Measurements from ENCODE around the gene MROH2A.

Gene MROH2A

DNA sequence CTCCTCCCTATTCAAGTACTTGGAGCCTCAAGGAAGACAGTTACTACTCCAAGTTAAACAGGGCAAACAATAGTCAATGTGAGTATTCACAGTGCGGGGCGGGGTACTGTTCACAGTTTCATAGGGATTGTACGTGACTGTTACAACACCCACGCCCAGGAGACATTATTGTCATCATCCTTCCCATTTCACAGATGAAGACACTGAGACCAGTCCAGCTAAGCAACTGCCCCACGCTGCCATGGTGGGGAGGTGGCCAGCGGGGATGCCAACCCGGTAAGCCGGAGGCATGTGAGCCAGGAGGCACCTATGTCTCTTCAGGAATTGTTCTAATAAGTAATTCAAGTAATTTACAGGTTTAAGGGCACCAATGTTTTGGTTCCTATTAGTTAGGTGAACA is 75.2 kb downstream of the MROH2A start:
- no peaks in the 10 kb centered on the region for H3K9me3 ChIP-seq (ENCODE audit: control insufficient read depth, low read length)
- no peak overlapping the region for H3K27ac ChIP-seq (ENCODE audit: insufficient read depth, low read length, poor library complexity, severe bottlenecking)
- H3K27me3 ChIP-seq (replicated peaks; ENCODE audit: control insufficient read depth, insufficient read depth, low read length, poor library complexity, severe bottlenecking): no peaks in the 10 kb centered on the region
- H3K4me3 ChIP-seq (ENCODE audit: insufficient read depth, low read depth, low read length, poor library complexity, severe bottlenecking): peak overlapping the region; percentile 69
- H3K36me3 ChIP-seq (ENCODE audit: control insufficient read depth, insufficient read depth, low read length): no peaks in the 10 kb centered on the region
- no peak for DNase-seq
- peaks cover 5% of the 10 kb centered on the region for H3K4me1 ChIP-seq (ENCODE audit: control insufficient read depth, insufficient read depth, low read length, poor library complexity, severe bottlenecking)

DNA sequence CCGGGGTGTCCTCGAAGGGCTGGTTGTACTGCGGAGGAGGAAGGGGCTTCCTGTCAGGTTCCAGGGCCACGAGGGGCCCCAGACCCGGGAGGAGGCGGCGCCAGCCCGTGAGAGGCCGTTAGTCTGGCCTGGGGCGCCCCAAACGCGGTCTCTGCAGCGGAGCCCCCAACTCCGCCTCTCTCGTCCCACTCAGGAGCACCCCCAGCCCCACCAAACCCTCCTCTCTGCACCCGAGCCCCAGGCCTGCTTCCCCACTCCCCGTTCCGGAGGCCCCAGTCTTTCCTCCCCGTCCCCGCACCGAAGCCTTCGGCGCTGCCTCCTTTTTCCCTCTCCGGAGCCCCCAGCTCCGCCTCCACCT is 75.7 kb downstream of the MROH2A start:
- Histone ChIP-seq H3K27me3 (replicated peaks; ENCODE audit: control insufficient read depth, insufficient read depth, low read length, poor library complexity, severe bottlenecking) (no peaks in the 10 kb centered on the region), H3K4me1 (ENCODE audit: control insufficient read depth, insufficient read depth, low read length, poor library complexity, severe bottlenecking) (peaks cover 5% of the 10 kb centered on the region), H3K27ac (ENCODE audit: insufficient read depth, low read length, poor library complexity, severe bottlenecking) (no peak overlapping the region), H3K9me3 (ENCODE audit: control insufficient read depth, low read length) (no peaks in the 10 kb centered on the region), H3K4me3 (ENCODE audit: insufficient read depth, low read depth, low read length, poor library complexity, severe bottlenecking) (peak overlapping the region; percentile 69), H3K36me3 (ENCODE audit: control insufficient read depth, insufficient read depth, low read length) (no peaks in the 10 kb centered on the region)
- DNase-seq: no peak

DNA sequence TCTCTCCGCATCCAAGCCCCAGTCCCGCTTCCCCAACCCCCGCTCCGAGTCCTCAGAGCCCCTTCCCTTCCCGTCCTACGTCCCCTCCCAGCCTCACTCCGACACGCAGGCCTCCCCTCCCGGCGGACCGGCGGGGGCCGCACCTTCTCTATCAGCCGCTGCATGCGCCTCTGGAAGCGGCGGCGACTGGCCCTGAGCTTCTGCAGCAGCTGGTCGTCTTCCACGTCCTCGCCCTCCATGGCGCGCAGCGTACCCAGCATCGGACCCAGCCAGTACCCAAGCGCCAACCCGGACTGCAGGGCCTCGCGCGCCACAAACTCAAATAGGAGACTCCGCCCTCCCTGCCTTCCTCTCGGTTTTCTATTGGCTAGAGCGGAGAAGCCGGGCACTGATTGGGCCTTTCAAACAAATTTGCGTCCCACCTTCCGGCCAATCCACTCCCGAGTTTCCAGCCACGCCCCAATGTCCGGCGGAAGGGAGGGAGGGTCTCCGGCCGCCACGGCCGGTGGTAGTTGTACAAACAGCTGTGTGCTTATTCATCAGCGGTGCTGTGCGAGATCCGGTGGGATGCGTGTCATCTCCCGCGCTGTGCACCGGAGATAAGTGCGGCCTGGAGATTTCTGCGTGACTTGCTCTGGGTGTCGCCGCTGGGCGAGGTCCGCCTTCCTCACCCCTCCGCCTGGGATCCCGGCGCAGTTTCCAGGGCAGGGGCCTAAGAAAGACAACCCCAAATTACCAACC is 76.3 kb downstream of the MROH2A start, which contains the start of gene HJURP:
Gene HJURP, minus strand, starts transcription at position 295 of the 741 bp plus-strand sequence. Its CDS starts 35 bp downstream, at position 260.
- no peaks in the 10 kb centered on the region for H3K9me3 ChIP-seq (ENCODE audit: control insufficient read depth, low read length)
- peak within 1 kb of the TSS; percentile 69 for H3K4me3 ChIP-seq (ENCODE audit: insufficient read depth, low read depth, low read length, poor library complexity, severe bottlenecking)
- H3K27ac ChIP-seq (ENCODE audit: insufficient read depth, low read length, poor library complexity, severe bottlenecking): no peak within 1 kb of the TSS
- peaks cover 5% of the 10 kb centered on the region for H3K4me1 ChIP-seq (ENCODE audit: control insufficient read depth, insufficient read depth, low read length, poor library complexity, severe bottlenecking)
- H3K36me3 ChIP-seq (ENCODE audit: control insufficient read depth, insufficient read depth, low read length): no peaks in the 10 kb centered on the region
- peak; percentile 79 to 86 (median 83) for DNase-seq
- H3K27me3 ChIP-seq (replicated peaks; ENCODE audit: control insufficient read depth, insufficient read depth, low read length, poor library complexity, severe bottlenecking): no peaks in the 10 kb centered on the region

DNA sequence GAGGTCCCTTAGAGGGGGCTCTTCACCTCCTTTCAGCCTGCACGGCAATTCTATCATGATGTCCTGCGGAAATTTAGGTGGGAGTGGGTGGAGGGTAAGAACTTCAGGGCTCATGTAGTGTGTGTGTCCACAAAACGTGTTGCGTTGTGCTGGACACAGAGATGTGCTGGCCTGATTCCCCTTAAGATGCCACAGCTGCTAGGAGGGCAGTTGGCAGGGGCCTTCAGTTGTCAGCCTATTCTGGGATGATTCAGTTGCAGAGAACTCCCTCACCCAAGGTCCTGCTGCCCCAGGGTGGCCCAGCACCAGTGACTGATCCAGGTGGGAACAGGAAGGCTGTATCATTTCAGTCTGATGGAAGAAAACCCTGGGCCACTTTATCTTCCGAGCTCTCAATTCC is 77.2 kb downstream of the MROH2A start:
- DNase-seq: no peak
- no peaks in the 10 kb centered on the region for H3K27me3 ChIP-seq (replicated peaks; ENCODE audit: control insufficient read depth, insufficient read depth, low read length, poor library complexity, severe bottlenecking)
- H3K27ac ChIP-seq (ENCODE audit: insufficient read depth, low read length, poor library complexity, severe bottlenecking): no peak overlapping the region
- no peak overlapping the region for H3K4me3 ChIP-seq (ENCODE audit: insufficient read depth, low read depth, low read length, poor library complexity, severe bottlenecking)
- no peaks in the 10 kb centered on the region for H3K9me3 ChIP-seq (ENCODE audit: control insufficient read depth, low read length)
- no peaks in the 10 kb centered on the region for H3K36me3 ChIP-seq (ENCODE audit: control insufficient read depth, insufficient read depth, low read length)
- H3K4me1 ChIP-seq (ENCODE audit: control insufficient read depth, insufficient read depth, low read length, poor library complexity, severe bottlenecking): peaks cover 5% of the 10 kb centered on the region

DNA sequence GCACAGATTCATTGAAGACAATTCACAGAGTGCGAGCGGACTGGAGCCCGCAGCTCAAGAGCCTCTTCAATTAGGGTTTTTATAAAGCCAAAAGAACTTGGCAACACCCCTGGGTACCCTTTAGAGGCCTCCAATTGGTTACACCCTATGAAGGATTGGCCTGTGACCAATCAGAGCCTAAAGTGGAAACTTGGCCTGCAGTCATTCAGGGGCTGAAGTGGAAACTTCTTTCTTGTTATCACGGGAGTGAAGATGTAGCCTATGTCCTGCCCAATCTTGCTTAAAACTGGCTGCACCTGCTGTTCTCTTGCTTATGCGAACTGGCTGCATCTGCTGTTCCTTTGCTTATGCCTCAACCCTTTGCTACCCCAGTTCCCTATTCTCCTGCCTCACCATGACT is 78.1 kb downstream of the MROH2A start:
- Histone ChIP-seq H3K27me3 (replicated peaks; ENCODE audit: control insufficient read depth, insufficient read depth, low read length, poor library complexity, severe bottlenecking) (no peaks in the 10 kb centered on the region), H3K27ac (ENCODE audit: insufficient read depth, low read length, poor library complexity, severe bottlenecking) (no peak overlapping the region), H3K4me3 (ENCODE audit: insufficient read depth, low read depth, low read length, poor library complexity, severe bottlenecking) (no peak overlapping the region), H3K9me3 (ENCODE audit: control insufficient read depth, low read length) (no peaks in the 10 kb centered on the region), H3K4me1 (ENCODE audit: control insufficient read depth, insufficient read depth, low read length, poor library complexity, severe bottlenecking) (peaks cover 5% of the 10 kb centered on the region), H3K36me3 (ENCODE audit: control insufficient read depth, insufficient read depth, low read length) (no peaks in the 10 kb centered on the region)
- no peak for DNase-seq

DNA sequence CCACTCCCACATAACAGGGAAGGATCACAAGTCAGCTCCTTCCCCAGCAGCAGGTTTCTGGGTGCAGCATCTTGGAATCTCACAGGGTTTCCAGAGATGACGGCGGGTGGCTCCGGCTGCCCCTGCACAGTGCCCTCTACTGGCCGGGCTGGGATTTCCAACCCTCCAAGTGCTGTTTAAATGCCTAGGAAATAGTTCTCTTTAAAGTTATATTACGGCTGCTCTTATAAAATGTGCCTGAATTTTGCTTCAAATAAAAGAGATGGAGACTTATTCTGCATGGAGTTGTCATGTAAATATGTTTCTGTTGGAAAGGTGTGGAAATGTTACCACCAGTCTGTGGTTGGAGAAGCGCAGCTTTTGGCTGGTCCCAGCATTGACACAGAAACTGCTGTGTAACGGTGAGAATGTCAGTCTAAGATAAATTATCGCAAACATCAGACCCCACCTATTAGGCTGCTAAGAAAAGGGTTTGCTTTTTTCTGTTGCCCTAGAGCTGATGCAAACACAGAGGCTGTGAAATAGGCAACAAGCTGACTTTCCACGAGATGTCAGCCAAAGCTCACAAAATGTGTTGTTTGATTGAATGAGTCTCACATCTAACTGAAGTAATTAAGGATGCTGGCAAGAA is 79.5 kb downstream of the MROH2A start:
- peaks cover 5% of the 10 kb centered on the region for H3K4me1 ChIP-seq (ENCODE audit: control insufficient read depth, insufficient read depth, low read length, poor library complexity, severe bottlenecking)
- no peaks in the 10 kb centered on the region for H3K9me3 ChIP-seq (ENCODE audit: control insufficient read depth, low read length)
- H3K27me3 ChIP-seq (replicated peaks; ENCODE audit: control insufficient read depth, insufficient read depth, low read length, poor library complexity, severe bottlenecking): no peaks in the 10 kb centered on the region
- H3K36me3 ChIP-seq (ENCODE audit: control insufficient read depth, insufficient read depth, low read length): no peaks in the 10 kb centered on the region
- H3K27ac ChIP-seq (ENCODE audit: insufficient read depth, low read length, poor library complexity, severe bottlenecking): no peak overlapping the region
- no peak overlapping the region for H3K4me3 ChIP-seq (ENCODE audit: insufficient read depth, low read depth, low read length, poor library complexity, severe bottlenecking)
- peak in 2 of 3 donors; percentile 6 to 37 for DNase-seq

DNA sequence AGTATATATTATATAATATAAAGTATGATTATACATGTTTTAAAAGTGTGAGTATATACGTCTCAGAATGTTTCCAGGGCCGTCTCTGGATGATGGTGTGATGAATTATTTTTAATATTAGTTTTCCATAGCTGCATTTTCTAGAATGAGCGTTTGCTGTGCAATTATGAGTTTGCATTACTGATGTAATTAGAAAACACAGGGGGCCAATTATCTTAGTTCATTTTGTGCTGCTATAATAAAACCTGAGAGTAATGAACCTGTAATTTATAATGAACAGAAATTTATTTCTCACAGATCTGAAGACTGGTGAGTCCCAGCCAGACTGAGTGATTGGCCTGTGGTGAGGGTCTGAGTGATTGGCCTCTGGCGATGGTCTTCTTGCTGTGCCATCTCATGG is 80.2 kb downstream of the MROH2A start:
- Histone ChIP-seq H3K27ac (ENCODE audit: insufficient read depth, low read length, poor library complexity, severe bottlenecking) (no peak overlapping the region), H3K27me3 (replicated peaks; ENCODE audit: control insufficient read depth, insufficient read depth, low read length, poor library complexity, severe bottlenecking) (no peaks in the 10 kb centered on the region), H3K9me3 (ENCODE audit: control insufficient read depth, low read length) (no peaks in the 10 kb centered on the region), H3K4me3 (ENCODE audit: insufficient read depth, low read depth, low read length, poor library complexity, severe bottlenecking) (no peak overlapping the region), H3K36me3 (ENCODE audit: control insufficient read depth, insufficient read depth, low read length) (no peaks in the 10 kb centered on the region), H3K4me1 (ENCODE audit: control insufficient read depth, insufficient read depth, low read length, poor library complexity, severe bottlenecking) (peaks cover 5% of the 10 kb centered on the region)
- DNase-seq: no peak

DNA sequence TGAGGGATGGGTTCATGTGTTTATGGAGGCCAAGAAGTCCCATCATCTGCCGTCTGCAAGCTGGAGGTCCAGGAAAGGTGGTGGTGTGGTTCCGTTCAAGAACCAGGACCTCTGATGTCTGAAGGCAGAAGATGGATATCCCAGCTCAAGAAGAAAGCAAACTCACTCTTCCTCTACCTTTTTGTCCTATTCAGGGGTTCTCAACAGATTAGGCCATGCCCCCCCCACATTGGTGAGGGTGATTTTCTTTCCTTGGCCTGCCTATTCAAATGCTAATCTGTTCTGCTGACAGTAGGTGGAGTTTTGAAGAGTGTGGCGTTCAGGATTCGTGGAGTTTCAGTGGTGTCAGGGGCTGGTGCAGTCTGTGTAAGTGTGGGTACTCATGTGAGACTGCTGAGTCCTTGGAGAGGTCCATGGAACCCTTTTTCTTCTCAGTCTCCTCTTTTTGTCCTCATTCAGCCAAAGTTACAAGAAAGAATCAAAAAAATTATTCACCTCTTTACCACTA is 84.2 kb downstream of the MROH2A start:
- no peak overlapping the region for H3K27ac ChIP-seq (ENCODE audit: insufficient read depth, low read length, poor library complexity, severe bottlenecking)
- no peaks in the 10 kb centered on the region for H3K9me3 ChIP-seq (ENCODE audit: control insufficient read depth, low read length)
- H3K36me3 ChIP-seq (ENCODE audit: control insufficient read depth, insufficient read depth, low read length): no peaks in the 10 kb centered on the region
- no peaks in the 10 kb centered on the region for H3K27me3 ChIP-seq (replicated peaks; ENCODE audit: control insufficient read depth, insufficient read depth, low read length, poor library complexity, severe bottlenecking)
- H3K4me3 ChIP-seq (ENCODE audit: insufficient read depth, low read depth, low read length, poor library complexity, severe bottlenecking): no peak overlapping the region
- DNase-seq: no peak
- H3K4me1 ChIP-seq (ENCODE audit: control insufficient read depth, insufficient read depth, low read length, poor library complexity, severe bottlenecking): no peaks in the 10 kb centered on the region

DNA sequence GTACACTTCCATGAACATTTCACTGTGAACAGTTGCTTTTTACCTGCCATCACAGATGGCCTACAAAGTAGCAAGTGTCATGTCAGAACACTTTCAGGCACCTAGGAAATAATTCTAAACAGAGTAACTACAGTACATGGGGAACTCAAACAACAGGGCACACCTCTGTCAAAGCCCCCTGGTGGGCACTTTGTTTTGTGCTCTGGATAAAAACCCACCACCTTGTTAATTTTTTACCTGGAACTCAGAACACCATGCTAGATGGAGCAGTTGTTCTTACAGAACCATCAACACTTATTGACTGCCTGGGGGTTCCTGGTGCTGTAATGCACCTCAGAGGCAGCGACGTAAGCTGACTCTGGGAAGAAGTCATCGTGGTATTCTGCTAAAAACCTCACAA is 87.7 kb downstream of the MROH2A start:
- no peaks in the 10 kb centered on the region for H3K36me3 ChIP-seq (ENCODE audit: control insufficient read depth, insufficient read depth, low read length)
- H3K4me1 ChIP-seq (ENCODE audit: control insufficient read depth, insufficient read depth, low read length, poor library complexity, severe bottlenecking): no peaks in the 10 kb centered on the region
- H3K27me3 ChIP-seq (replicated peaks; ENCODE audit: control insufficient read depth, insufficient read depth, low read length, poor library complexity, severe bottlenecking): no peaks in the 10 kb centered on the region
- DNase-seq: no peak
- no peak overlapping the region for H3K4me3 ChIP-seq (ENCODE audit: insufficient read depth, low read depth, low read length, poor library complexity, severe bottlenecking)
- no peaks in the 10 kb centered on the region for H3K9me3 ChIP-seq (ENCODE audit: control insufficient read depth, low read length)
- no peak overlapping the region for H3K27ac ChIP-seq (ENCODE audit: insufficient read depth, low read length, poor library complexity, severe bottlenecking)

DNA sequence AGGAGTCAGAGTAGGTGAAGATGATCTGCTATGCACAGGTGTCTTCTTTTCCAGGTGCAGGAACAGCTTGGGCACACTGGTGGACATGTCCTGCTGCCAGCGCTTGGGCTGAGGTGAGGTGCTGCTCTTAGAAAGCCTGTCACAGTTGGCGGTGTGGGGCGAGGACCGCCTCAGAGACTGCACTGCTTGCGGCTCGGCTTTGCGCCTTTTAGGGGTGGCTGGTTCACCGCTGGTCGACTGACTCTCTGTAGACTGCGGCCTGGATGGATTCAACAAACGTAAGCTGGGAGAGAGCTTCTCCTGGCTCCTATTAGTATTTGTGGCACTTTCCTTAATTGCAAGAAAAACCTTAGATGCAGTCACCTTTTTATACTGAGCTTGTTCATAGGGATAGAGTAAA is 88.3 kb downstream of the MROH2A start:
- Histone ChIP-seq H3K4me1 (ENCODE audit: control insufficient read depth, insufficient read depth, low read length, poor library complexity, severe bottlenecking) (no peaks in the 10 kb centered on the region), H3K27me3 (replicated peaks; ENCODE audit: control insufficient read depth, insufficient read depth, low read length, poor library complexity, severe bottlenecking) (no peaks in the 10 kb centered on the region), H3K9me3 (ENCODE audit: control insufficient read depth, low read length) (no peaks in the 10 kb centered on the region), H3K4me3 (ENCODE audit: insufficient read depth, low read depth, low read length, poor library complexity, severe bottlenecking) (no peak overlapping the region), H3K36me3 (ENCODE audit: control insufficient read depth, insufficient read depth, low read length) (no peaks in the 10 kb centered on the region), H3K27ac (ENCODE audit: insufficient read depth, low read length, poor library complexity, severe bottlenecking) (no peak overlapping the region)
- no peak for DNase-seq

Measured in effector memory CD4-positive, alpha-beta T cell (primary cell).